Activated CD4-positive, CD25-positive, alpha-beta regulatory T cell treated with anti-CD3 and anti-CD28 coated beads, Interleukin-2, amount 50 U/mL, for 16 hours (primary cell): ENCODE measurements around the gene RERE.
"Not testable (repeated sequence)": the region's sequence is repeated elsewhere in the genome, so short reads cannot be mapped to it uniquely, and the experiment has no call there.

Experiments used
- DNase-seq: peaks from one replicate; pipeline ENCODE4 v3.0.0-alpha.2; 2020; ENCODE audit warnings: low read depth, low spot score

The RERE gene

GRCh38 chr1:8456991-8457390 is 360.4 kb downstream of the RERE start:
- no peak for DNase-seq

- no peak for DNase-seq
Measured at GRCh38 chr1:8456308-8456912, 361.0 kb downstream of the RERE start.

- DNase-seq: no peak
Measured at GRCh38 chr1:8455700-8456307, 361.6 kb downstream of the RERE start.

- DNase-seq: no peak
Measured at GRCh38 chr1:8450312-8450711, 367.1 kb downstream of the RERE start.

GRCh38 chr1:8448911-8449661 is 368.4 kb downstream of the RERE start:
- no peak for DNase-seq

GRCh38 chr1:8448505-8448904 is 368.9 kb downstream of the RERE start:
- DNase-seq: not testable (repeated sequence)

- DNase-seq: no peak
Measured at GRCh38 chr1:8447616-8448150, 369.8 kb downstream of the RERE start.

- not testable (repeated sequence) for DNase-seq
Measured at GRCh38 chr1:8446119-8446518, 371.3 kb downstream of the RERE start.

GRCh38 chr1:8443558-8444194 is 373.8 kb downstream of the RERE start:
- no peak for DNase-seq

GRCh38 chr1:8441426-8441825 is 376.0 kb downstream of the RERE start:
- no peak for DNase-seq

GRCh38 chr1:8439015-8439702 is 378.3 kb downstream of the RERE start:
- DNase-seq: no peak

- no peak for DNase-seq
Measured at GRCh38 chr1:8438489-8438888, 379.0 kb downstream of the RERE start.

- DNase-seq: no peak
Measured at GRCh38 chr1:8437347-8437746, 380.1 kb downstream of the RERE start.

- DNase-seq: no peak
Measured at GRCh38 chr1:8435569-8436071, 381.8 kb downstream of the RERE start.

- no peak for DNase-seq
Measured at GRCh38 chr1:8434101-8434500, 383.3 kb downstream of the RERE start.

GRCh38 chr1:8431784-8432183 is 385.7 kb downstream of the RERE start:
- DNase-seq: no peak

- no peak for DNase-seq
Measured at GRCh38 chr1:8431019-8431418, 386.4 kb downstream of the RERE start.

- DNase-seq: no peak
Measured at GRCh38 chr1:8430476-8430875, 387.0 kb downstream of the RERE start.

- no peak for DNase-seq
Measured at GRCh38 chr1:8429549-8430110, 387.8 kb downstream of the RERE start.

- no peak for DNase-seq
Measured at GRCh38 chr1:8428441-8428840, 389.0 kb downstream of the RERE start.

- no peak for DNase-seq
Measured at GRCh38 chr1:8427986-8428385, 389.5 kb downstream of the RERE start.
